ENCODE data around the gene FCN1.

- no peak for TF ChIP-seq CTCF (conservative IDR thresholded peaks at IDR 0.05; ENCODE audit: low read depth, low read length)
- no peak for TF ChIP-seq EZH2 (IDR thresholded peaks at IDR 0.05; ENCODE audit: low read length, unreplicated experiment)
- no peak for TF ChIP-seq EZH2phosphoT487 (IDR thresholded peaks at IDR 0.05; ENCODE audit: borderline replicate concordance, low read length)
Measured at GRCh38 chr9:134935701-134936345, 18.1 kb upstream of the FCN1 start.
